Ovary (tissue), 9 donors: Measurements from ENCODE around the gene C10orf105. TPM values are rescaled to one million over a fixed set of nuclear protein-coding genes. Genes with fewer than 3 reads are reported as not detected.

Experiments
- polyA plus RNA-seq, 2 donors: library from polyadenylated mRNA; stranded (reverse); fragments of 200-250 nt in 1 of 2; fragments of 350-450 nt in 1 of 2; fragmentation: Illumina TruSeq in 1 of 2; extraction: RNeasy Lipid Tissue Mini Kit (QIAGEN cat#74804) in 1 of 2; gene quantifications; one replicate each; pipeline ENCODE4 v1.2.3, GENCODE V29; 2013 to 2014
- total RNA-seq, 7 donors: library from RNA; depleted of rRNA in 2 of 7; stranded (reverse); fragments of >200 nt in 2 of 7; fragmentation: NEBNext Ultra II Directional in 3 of 7; extraction: Animal tissue kit (Norgen Biotek cat#: 25700) in 3 of 7; gene quantifications; one replicate each; pipeline versions ENCODE4 v1.1.0 to v1.2.4, GENCODE V29; 2016 to 2023
- donor health status: DM: no; HTN: no; CAD: no; lungs with moderate emphysema.
- donor health status: DM: no; HTN: no; CAD: no.
- donor health status: Bipolar disorder and iron deficiency.
- donor health status: DM: yes; HTN: yes; CAD: no.
- donor health status: DM: no; HTN: no; CAD: no.
- donor health status: DM: yes; HTN: yes; CAD: no.

C10orf105 gene
- total and polyA plus RNA-seq, 9 donors: 0.11 to 0.45 (median 0.27) TPM

Other genes with a start within 250 kb of the C10orf105 start
- 10 to 100 TPM; 40.7 to 94.1 (median 63.4) TPM for gene VSIR, start 53.7 kb upstream of the C10orf105 start, total RNA-seq
- gene VSIR, start 53.7 kb upstream of the C10orf105 start, polyA plus RNA-seq: 10 to 100 TPM; 19.9 to 51.2 TPM
- 1,000 to 10,000 TPM in 4 of 7 donors, 100 to 1,000 TPM in 3; 632 to 1,246 (median 1,118) TPM for gene PSAP, start 131.5 kb upstream of the C10orf105 start, total RNA-seq
- 1,000 to 10,000 TPM in 1 of 2 donors, 100 to 1,000 TPM in 1; 916 to 3,407 TPM for gene PSAP, start 131.5 kb upstream of the C10orf105 start, polyA plus RNA-seq
- 10 to 100 TPM; 26.0 to 69.2 (median 36.1) TPM for gene CHST3, start 244.6 kb upstream of the C10orf105 start, total RNA-seq
- 10 to 100 TPM; 16.4 to 51.0 TPM for gene CHST3, start 244.6 kb upstream of the C10orf105 start, polyA plus RNA-seq